Hematopoietic multipotent progenitor cell treated with erythropoietin and hydrocortisone succinate and interleukin-3 and kit ligand, for 4 days (in vitro differentiated cells): ENCODE results near the gene TEP1.
"Not testable (repeated sequence)": the region's sequence is repeated elsewhere in the genome, so short reads cannot be mapped to it uniquely, and the experiment has no call there.

Experiments
- DNase-seq: peaks from one replicate; pipeline ENCODE4 v3.0.0-alpha.2; 2015

Gene TEP1

DNA sequence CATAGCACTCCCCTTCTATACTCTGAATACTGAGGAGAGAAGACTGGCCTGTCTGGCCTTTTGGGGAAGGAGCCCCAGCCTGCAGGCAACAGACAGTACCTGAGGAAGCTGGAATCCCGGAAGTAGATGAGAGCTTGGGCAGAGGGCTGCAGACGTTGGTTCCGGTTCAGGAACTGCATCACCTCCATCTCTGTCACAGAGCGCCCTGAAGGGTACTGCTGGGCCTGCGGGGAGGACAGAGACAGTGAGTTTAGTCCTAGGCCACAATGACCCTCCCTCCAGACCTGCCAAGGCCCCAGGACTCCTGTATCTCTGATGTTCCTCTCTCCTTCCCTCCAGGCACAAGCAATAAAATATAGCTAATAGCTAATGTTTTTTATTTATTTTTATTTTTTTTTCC, 28.4 kb downstream of the TEP1 start:
- no peak for DNase-seq

DNA sequence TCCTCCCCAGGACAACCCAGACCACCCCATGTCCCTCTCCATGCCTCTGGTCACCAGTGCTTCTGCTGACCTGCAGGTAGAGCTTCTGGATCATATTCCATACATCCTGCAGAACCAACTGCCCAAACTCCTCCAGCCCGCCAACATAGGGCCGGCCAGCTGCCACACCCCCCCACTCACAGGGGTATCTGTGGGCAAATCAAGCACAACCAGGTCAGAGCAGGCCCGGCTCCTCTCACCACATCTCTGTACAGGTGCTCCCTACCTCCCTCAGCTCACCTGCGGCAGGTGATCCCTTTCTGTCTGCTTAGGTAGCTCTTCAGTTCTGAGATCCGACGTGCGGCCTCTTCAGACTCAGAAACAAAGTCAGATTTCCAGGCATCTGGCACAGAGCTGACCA, 29.0 kb downstream of the TEP1 start:
- DNase-seq: no peak

DNA sequence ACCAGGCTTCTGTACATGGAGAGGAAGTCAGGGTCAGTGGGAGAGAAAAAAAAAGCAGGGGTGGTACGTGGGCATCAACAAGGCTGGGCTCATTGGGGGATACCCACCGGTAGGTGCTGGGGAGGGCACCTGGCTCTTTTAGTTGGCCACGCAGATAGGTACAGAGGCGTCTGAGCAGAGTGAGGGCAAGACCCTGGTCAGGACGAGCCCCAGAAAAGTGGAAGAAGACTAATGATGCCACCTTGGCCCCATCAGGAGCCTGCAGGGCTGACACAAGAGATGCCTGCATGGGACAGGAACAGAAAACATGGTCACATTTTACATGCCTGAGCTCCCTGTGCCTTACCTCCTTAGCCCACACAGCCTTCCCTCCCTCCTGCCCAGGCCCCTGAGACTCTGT, 29.7 kb downstream of the TEP1 start:
- DNase-seq: no peak

DNA sequence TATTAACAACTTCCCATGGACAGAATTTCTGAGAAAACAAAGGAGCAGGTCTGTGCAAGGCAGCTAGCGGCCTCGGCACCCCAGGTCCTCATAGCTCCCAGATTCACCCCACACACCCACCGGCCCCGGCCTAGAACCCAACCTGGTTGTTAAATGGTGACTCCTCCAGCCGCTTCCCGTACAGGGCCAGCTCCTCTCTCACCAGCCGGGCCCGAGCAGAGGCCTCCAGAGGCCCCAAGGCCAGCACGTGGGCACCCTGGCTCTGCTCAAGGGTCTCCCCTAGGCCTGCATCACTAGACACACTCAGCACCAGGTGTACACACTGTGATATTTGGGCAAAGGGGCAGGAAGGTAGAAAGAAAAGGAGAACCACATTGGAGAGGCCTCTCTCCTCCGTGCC, 30.3 kb downstream of the TEP1 start:
- no peak for DNase-seq

DNA sequence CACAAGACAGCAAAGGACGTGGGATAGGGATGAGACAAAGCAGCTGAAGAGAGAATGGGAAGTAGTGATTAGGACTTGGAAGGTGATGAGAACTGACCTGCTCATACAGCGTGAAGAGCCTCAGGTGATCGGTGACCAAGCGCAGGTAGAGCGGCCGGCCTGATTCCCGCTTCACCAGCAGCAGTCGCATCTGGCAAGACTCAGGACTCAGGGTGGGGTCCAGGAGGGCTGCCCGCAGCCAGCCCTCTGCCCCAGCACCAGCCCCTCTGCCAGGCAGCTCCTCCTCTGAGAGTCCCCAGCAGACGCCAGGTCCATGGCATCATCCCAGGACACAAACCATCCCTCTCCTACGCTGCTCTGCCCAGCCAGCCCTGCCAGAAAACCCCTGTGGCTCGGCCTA, 30.8 kb downstream of the TEP1 start:
- no peak for DNase-seq

DNA sequence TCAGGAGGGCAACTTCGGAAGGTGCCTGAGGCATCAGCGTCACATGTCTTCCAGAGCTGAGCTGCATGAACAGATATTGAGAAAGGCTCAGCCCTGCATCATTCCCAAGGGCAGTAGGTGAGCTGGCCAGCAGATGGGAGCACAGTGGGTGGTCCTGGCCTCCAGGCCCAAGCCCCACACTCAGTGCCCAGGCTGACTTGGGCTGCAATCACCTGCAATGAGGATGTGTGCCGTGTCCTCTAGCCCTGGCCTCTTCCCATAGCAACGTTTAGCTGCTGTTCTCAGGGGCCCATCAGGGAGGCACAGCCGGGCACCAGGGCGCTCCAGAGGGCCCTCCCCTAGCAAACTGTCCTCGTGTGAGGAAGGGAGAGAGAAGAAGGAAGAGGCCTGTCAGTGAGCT, 32.0 kb downstream of the TEP1 start:
- DNase-seq: no peak

DNA sequence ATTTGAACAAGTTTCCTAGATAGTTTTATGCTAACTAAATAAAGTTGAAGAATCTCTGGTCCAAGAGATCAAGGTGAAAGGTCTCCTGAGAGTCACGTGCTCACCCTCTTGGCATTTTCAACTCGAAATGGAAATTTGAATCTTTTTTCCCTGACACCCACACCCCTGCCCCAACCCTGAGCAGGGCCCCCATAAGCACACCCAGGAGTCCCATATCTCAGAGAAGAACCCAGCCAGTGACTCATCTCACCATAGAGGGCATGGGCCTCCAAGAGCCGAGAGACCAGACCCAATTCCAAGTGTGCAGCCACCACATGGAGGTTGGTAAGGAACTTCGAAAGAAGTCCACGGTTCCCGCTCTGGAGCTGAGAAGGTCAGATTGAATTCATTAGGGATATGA, 32.6 kb downstream of the TEP1 start:
- no peak for DNase-seq

DNA sequence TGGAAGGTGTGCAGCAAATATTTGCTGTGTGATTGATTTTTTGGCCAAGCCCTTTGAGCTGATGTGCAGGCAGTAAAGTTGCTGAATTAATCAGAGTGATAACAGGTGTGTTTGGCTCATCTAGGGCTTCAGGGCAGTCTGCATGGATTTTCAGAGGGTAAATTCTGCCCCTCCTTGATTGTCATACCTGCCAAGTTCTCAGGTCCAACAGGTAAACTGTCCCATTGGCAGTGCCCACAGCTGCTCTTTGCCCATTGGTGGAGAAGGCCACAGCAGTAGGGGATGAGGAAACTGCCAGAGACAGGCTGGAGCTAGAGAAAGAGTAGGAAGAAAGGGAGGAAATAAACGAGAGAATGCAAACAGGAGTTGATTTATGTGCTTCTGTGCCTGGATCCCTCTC, 33.6 kb downstream of the TEP1 start:
- DNase-seq: no peak

DNA sequence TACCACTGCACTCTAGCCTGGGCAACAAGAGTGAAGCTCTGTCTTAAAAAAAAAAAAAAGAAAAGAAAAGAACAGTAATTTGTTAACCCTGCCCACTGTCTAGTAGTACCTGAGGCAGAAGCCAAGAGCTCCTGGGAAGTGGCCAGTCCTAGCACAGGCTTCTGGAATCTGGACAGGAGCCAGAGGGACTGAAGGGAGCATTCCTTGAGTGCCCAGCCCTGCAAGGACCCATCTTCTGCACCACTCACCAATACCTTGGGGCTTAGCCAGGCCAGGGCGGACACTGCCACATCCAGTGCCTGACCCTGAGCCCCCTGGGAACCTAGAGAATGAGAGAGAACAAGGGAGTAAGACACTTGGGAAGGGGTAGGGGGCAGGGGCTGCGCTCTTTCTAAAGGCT, 36.1 kb downstream of the TEP1 start:
- no peak for DNase-seq

DNA sequence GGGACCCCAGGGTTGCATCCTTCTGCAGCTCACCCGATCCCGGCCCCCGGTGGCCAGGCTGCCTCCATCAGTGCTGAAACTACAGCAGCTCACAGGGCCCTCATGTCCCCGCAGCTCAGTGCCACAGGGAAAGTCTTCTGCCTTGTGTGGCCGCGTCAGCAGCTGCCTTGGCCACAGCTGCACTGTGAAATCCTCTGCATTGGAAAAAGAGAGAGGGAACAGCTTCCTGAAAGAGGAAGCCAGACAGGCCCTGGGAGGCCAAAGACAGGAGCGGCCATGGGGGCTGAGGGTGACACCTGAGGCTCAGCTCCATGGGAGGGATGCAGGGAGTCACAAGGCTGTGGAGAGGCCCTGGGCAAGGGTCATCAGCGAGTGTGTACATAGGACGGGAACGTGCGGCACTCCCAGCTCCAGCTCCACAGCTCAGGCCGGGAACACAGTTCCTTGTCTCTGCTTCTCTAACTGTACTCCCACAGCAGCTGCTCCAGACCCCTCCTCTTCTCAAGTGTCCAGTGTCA, 37.2 kb downstream of the TEP1 start:
- no peak for DNase-seq

DNA sequence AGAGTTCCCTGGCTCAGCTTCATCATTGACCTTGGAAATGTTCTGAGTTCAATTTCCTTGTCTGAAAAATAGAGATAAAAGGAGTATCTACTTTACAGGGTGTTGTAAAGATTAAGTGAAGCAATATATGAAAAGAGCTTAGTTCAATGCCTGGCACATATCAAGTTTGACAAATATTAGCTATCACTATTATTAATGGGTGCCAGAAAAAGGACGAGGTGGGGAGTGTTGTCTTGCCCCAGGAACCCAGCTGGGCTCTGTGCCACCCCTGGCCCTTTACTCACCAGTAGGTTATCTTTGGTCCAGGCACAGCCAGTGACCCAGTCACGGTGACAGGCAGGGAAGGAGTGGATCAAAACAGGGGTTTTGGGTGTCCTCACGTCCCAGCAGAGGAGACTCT, 37.8 kb downstream of the TEP1 start:
- DNase-seq: no peak

DNA sequence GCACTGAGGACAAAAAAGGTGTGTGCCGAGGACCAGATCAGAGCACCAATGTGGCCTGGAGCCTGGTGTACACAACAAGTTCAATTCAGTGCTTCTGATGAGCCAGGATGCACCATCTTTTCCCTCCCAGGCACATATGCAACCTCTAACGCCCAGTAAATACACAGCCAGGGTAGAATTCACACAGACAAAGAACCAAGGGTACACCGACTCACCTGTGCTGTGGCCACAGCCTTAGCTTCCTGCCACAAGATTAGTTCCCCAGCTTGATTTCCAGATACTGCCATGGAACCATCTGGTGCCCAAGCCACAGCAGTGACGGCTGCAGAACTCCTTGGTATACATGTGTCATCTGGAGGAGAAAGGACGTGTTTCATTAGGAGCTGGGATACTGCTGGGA, 40.5 kb downstream of the TEP1 start:
- DNase-seq: no peak

DNA sequence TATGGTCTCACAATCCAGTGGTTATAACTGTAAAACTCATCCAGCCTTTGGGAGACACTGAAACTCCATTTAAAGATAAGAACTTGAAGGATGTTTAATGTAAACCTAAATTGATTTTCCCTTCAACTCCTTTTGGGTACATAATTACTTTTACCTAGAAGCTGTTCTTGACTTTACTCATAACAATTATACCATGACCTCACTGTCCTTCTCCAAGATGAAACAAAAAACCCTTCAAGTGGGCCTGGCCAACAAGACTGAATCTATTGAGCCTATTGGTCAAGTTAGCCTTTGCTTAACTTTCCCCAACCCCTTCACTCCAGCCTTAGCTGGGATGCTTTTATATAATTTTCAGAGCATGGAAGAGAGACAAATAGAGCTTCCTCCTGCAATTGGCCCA, 47.4 kb downstream of the TEP1 start:
- DNase-seq: no peak

DNA sequence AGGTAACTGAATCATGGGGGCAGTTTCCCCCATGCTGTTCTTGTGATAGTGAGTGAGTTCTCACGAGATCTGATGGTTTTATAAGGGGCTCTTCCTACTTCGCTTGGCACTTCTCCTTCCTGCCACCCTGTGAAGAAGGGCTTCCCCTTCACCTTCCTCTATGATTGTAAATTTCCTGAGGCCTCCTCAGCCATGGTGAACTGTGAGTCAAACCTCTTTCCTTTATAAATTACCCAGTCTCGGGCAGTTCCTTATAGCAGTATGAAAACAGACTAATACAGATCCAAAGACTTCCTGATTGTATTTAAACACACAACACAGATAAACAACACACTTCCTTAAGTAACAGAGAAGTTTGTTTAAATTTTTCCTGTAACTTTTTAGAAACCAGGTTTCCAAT, 54.8 kb downstream of the TEP1 start:
- peak; percentile 15 for DNase-seq

DNA sequence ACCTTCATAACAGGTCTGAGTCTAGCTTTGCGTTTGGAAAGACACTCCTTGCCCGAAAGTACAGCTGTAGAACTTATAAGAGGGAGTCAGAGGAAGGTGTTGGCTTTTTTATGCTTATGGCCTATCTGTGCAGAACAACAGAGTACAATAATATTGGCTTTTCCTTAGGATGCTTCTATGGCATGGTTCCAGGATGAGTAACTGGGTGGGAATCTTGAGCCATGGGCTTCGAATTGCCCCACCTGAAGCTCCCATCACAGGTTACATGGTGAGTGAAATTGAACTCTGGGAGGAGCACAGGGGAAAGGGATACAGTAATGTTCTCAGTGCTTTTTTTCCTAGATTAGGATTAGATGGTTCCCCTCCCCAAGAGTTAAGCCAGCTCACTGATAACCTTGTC, 56.9 kb downstream of the TEP1 start:
- DNase-seq: no peak

DNA sequence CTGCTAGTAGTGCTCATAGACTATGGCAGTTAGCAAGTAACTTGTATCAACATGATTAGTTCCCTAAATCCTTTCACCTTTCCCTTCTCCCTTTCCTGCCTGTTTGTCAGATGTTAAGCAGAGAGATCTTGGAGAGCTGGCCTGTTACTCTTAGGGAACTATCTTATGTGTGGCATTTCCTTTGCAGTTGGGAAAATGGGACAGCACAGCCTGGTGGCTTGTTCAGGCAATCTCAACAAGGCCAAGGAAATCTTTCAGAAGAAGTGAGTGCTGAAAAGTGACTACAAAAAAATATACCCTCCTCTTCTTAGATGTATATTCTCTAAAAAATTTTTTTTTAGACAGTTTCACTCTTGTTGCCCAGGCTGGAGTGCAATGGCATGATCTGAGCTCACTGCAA, 62.4 kb downstream of the TEP1 start:
- no peak for DNase-seq

DNA sequence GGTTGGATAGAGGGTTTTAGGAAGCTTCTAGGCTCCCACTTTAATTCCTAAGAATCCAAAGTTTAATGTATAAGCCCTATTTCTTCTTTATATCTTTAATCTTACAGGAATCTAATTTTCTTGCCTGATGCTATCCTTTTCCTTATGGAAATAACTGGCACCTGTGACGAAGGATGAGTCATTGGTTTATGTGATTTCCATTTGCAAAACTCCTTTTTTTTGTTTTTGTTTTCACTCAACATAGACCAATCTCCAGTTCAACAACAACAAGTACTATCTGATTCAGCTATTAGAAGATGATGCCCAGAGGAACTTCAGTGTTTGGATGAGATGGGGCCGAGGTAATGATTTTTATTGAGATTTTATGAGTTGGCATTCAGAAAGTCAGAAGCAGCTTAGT, 63.0 kb downstream of the TEP1 start:
- no peak for DNase-seq

DNA sequence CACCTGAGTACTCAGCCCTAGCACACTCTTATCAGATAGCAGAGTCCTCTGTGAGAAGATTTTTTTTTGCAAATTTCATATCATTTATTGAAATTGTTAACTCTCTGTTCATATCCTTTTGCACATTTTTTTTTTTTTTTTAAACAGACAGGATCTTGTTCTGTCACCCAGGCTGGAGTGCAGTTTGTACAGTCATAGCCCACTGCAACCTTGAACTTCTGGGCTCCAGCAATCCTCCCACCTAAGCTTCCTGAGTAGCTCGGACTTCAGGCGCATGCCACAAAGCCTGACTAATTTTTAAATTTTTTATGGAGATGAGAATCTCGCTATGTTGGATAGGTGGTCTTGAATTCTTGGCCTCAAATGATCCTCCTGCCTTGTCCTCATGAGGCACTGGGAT, 65.6 kb downstream of the TEP1 start:
- no peak for DNase-seq

DNA sequence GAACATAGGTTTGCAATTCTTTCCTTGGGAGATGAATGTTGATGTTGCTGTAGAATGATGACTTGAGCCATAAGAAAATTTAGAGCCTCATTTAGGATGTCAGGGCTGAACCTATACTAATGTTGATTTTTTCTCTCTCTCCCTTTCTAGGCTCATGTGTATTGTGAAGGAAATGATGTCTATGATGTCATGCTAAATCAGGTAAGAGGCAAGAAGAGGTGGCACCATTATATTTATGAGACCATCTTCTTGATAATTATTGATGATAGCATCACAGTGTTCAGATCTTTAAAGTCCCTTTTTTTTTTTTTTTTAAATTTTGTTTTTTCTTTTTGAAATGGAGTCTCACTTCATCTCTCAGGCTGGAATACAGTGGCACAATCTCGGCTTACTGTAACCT, 66.6 kb downstream of the TEP1 start:
- no peak for DNase-seq

DNA sequence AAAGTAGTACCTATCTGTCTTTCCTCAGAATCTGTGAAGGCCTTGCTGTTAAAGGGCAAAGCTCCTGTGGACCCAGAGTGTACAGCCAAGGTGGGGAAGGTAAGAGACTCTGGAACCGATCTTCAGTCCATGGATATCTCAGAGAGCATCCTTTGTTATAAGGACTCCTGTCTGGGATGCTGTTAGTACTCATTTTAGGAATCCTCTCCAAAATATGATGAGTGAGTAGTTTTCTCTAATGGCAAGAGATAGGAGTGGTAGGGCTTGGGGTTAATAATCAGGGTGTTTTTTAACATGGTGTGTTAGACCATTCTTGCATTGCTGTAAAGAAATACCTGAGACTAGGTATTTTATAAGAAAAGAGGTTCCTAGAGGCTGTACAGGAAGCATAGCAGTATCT, 67.9 kb downstream of the TEP1 start:
- DNase-seq: no peak

DNA sequence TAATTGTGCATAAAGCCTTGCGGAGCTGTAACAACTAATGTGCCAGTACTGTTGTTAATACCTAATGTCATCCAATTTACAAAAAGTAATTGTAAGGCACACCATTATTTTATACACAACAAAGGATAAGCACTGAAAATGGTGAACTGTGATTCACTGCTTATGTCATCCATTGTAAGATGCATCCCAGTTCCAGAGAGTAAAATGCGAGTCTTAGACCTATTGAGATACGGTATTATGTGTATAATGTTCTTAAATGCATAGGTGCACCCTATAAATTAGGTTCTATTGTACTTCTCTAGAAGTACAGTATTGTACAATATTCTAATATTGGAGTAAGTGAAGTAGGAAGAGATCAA, 69.5 kb downstream of the TEP1 start:
- DNase-seq: no peak

DNA sequence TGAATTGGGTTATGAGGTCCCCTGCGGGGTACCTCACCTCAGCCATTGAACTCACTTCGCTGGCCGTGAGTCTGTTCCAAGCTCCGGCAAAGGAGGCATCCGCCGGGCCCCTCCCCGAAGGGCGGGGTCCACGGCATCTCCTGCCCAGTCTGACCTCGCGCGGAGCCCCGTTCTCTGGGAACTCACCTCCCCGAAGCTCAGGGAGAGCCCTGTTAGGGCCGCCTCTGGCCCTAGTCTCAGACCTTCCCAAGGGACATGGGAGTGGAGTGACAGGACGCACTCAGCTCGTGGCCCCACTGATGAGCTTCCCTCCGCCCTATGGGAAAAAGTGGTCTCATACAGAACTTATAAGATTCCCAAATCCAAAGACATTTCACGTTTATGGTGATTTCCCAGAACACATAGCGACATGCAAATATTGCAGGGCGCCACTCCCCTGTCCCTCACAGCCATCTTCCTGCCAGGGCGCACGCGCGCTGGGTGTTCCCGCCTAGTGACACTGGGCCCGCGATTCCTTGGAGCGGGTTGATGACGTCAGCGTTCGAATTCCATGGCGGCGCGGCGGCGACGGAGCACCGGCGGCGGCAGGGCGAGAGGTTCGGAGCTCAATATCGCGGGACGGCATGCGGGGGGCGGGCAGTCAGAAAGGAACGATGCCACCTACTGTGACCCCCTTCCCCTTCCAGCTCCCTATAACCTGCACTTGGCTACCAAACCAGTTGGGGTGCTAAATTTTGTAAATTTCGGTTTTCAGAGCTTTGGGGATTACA, 70.0 kb downstream of the TEP1 start, which contains the start of gene PARP2:
PARP2 (plus strand) TSS at position 544 of the 770 bp plus-strand sequence; CDS start at position 551, 7 bp downstream.
- DNase-seq: peak; percentile 100

DNA sequence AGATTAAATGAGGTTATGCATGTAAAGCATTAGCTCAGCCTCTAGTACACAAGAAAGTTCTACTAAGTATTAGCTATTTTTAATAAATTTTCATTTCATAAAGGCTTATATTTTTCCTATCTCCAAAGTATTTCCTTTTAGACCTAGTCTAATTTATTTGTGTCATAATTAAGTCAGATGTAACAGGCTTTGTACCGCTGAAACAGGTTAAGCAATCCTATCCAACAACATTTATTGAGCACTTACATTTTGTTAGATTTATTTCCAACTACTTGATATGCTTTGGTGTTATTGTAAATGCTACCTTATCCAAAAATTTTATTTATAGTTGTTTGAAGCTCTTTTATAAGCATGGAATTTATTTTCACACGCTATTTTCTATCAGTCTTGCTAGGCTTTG, 71.7 kb downstream of the TEP1 start:
- DNase-seq: no peak

DNA sequence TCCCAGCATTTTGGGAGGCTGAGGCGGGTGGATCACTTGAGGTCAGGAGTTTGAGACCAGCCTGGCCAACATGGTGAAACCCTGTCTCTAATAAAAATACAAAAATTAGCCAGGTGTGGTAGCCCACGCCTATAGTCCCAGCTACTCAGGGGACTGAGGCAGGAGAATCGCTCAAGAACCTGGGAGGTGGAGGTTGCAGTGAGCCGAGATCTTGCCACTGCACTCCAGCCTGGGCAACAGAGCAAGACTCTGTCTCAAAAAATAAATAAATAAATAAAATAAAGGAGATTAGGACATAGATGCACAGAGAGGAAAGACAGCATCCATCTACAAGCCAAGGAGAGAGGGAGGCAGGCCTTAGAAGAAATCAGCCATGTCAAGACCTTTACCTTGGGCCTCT, 72.3 kb downstream of the TEP1 start:
- DNase-seq: not testable (repeated sequence)

DNA sequence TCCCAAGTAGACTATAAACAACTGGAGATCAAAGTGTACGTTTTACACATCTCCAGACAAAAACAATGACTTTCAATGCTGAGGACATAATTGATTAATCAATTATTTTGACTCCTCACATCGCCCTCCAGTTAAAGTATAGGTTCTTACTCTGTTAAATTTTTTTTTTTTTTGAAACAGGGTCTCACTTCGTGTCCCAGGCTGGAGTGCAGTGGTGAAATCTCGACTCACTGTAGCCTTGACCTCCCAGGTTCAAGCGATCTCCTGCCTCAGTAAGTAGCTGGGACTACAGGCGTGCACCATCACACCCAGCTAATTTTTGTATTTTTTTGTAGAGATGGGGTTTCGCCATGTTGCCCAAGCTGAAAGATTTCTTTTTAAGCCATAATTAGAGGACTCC, 79.3 kb downstream of the TEP1 start:
- no peak for DNase-seq
